HepG2 (cell line): Measurements from ENCODE around the gene ADAMTS2.

Experiments
- CC2D1A ChIP-seq: sonication (generic); formaldehyde crosslinking; IDR thresholded peaks from 2 replicates; pipeline ENCODE4 v1.8.1; 2023; ENCODE audit warnings: mild to moderate bottlenecking, missing genetic modification reagents
- MAX ChIP-seq: IDR thresholded peaks from 2 replicates; pipeline ENCODE4 v1.6.1; 2012; ENCODE audit warnings: inconsistent platforms
- POLR2A ChIP-seq, 2 experiments: IDR thresholded peaks; 2 replicates each; pipeline ENCODE4 v1.6.1; 2011; ENCODE audit warnings: low read depth in 2 of 2, low read length in 2 of 2, mild to moderate bottlenecking in 1 of 2, moderate library complexity in 1 of 2; ENCODE audit not compliant: insufficient read depth in 1 of 2
- POLR2AphosphoS5 ChIP-seq: IDR thresholded peaks from 2 replicates; pipeline ENCODE4 v1.6.1; 2012; ENCODE audit warnings: low read depth, low read length
- RBAK ChIP-seq: sonication (generic); formaldehyde crosslinking; IDR thresholded peaks from 2 replicates; pipeline ENCODE4 v1.5.1; 2020; ENCODE audit warnings: mild to moderate bottlenecking, missing genetic modification reagents
- RFX5 ChIP-seq: IDR thresholded peaks from 2 replicates; pipeline ENCODE4 v1.6.1; 2011; ENCODE audit warnings: low read depth, low read length, improper control_type of control experiment
- TCF7L2 ChIP-seq: IDR thresholded peaks from 2 replicates; pipeline ENCODE4 v1.6.1; 2011; ENCODE audit warnings: mild to moderate bottlenecking, low read depth, low read length, moderate library complexity
- YEATS2 ChIP-seq: sonication (generic); formaldehyde crosslinking; IDR thresholded peaks from 2 replicates; pipeline ENCODE4 v1.4.0; 2020; ENCODE audit warnings: missing genetic modification reagents, borderline replicate concordance
- ZBTB40 ChIP-seq, 2 experiments: fragments of 450-650 bp in 1 of 2; sonication (generic) in 1 of 2; formaldehyde crosslinking in 1 of 2; IDR thresholded peaks; 2 replicates each; pipeline versions ENCODE4 v1.6.1 to v1.8.0; 2016 to 2022; ENCODE audit warnings: antibody characterized with exemption in 1 of 2, mild to moderate bottlenecking in 1 of 2, missing genetic modification reagents in 1 of 2
- ZKSCAN1 ChIP-seq: fragments of 150-350 bp; IDR thresholded peaks from 2 replicates; pipeline ENCODE4 v1.6.1; 2014; ENCODE audit warnings: low read length
- ZNF274 ChIP-seq: sonication (generic); formaldehyde crosslinking; IDR thresholded peaks from 2 replicates; pipeline ENCODE4 v1.5.1; 2020; ENCODE audit warnings: mild to moderate bottlenecking, missing genetic modification reagents
- ZNF383 ChIP-seq: sonication (generic); formaldehyde crosslinking; IDR thresholded peaks from 2 replicates; pipeline ENCODE4 v1.4.0; 2020; ENCODE audit warnings: missing genetic modification reagents, mild to moderate bottlenecking, borderline replicate concordance
- TF ChIP-seq, protein P1 (sequence below): sonication (generic); formaldehyde crosslinking; IDR thresholded peaks from 2 replicates; pipeline ENCODE4 v1.4.0; 2020; ENCODE audit warnings: missing genetic modification reagents, borderline replicate concordance

DNA sequence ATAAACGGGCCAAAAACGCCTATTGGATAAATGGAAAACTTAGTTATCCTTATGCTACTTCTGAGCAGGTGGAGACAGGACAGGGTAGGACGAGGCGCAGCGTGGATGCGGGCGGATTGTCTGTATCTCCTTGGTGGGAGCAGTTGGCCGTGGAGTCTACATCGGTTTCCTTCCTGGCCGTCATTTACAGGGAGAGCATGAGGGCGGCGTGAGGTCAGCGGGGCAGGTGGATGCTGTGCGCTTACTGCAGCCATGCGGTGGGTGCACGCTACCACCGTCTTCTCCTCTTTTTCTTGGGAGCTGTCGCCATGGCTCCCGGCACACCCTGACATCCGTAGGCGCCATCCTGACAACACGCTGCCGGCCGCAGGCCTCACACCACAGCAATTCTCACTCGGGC is 121.3 kb downstream of the ADAMTS2 start:
- TF ChIP-seq ZKSCAN1, result no peak
- no peak for TF ChIP-seq TCF7L2
- no peak for TF ChIP-seq YEATS2 (CRISPR knock-in tag)
- no peak for TF ChIP-seq POLR2A (IDR thresholded peaks at IDR 0.05; ENCODE audit: insufficient read depth in 1 of 2, low read depth in 2 of 2, low read length in 2 of 2)
- TF ChIP-seq MAX, result no peak
- TF ChIP-seq, protein P1, sequence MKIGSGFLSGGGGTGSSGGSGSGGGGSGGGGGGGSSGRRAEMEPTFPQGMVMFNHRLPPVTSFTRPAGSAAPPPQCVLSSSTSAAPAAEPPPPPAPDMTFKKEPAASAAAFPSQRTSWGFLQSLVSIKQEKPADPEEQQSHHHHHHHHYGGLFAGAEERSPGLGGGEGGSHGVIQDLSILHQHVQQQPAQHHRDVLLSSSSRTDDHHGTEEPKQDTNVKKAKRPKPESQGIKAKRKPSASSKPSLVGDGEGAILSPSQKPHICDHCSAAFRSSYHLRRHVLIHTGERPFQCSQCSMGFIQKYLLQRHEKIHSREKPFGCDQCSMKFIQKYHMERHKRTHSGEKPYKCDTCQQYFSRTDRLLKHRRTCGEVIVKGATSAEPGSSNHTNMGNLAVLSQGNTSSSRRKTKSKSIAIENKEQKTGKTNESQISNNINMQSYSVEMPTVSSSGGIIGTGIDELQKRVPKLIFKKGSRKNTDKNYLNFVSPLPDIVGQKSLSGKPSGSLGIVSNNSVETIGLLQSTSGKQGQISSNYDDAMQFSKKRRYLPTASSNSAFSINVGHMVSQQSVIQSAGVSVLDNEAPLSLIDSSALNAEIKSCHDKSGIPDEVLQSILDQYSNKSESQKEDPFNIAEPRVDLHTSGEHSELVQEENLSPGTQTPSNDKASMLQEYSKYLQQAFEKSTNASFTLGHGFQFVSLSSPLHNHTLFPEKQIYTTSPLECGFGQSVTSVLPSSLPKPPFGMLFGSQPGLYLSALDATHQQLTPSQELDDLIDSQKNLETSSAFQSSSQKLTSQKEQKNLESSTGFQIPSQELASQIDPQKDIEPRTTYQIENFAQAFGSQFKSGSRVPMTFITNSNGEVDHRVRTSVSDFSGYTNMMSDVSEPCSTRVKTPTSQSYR (CRISPR knock-in tag), result no peak
- no peak for TF ChIP-seq ZNF383 (CRISPR knock-in tag)
- no peak for TF ChIP-seq RBAK (CRISPR knock-in tag)
- TF ChIP-seq CC2D1A (CRISPR knock-in tag), result no peak
- TF ChIP-seq RFX5, result no peak
- TF ChIP-seq POLR2AphosphoS5, result no peak
- no peak for TF ChIP-seq ZBTB40 (IDR thresholded peaks at IDR 0.05)
- no peak for TF ChIP-seq ZBTB40 (CRISPR knock-in tag; IDR thresholded peaks at IDR 0.05)
- no peak for TF ChIP-seq ZNF274 (CRISPR knock-in tag)
